Glutamatergic neuron (in vitro differentiated cells): ENCODE results near the gene AMN. TPM values are rescaled to one million over a fixed set of nuclear protein-coding genes. Genes with fewer than 3 reads are reported as not detected.
A peak's percentile ranks its signal among the peaks of the same experiment; 100 is the strongest.

Source experiments
- DNase-seq: peaks from one replicate; pipeline ENCODE4 v3.0.0; 2022
- H3K27ac Mint-ChIP-seq: one replicate; pipeline ENCODE4 v1.8.0; 2020; ENCODE audit warnings: mild to moderate bottlenecking, mixed read lengths, inconsistent platforms; ENCODE audit not compliant: unreplicated experiment
- H3K27me3 Mint-ChIP-seq: one replicate; pipeline ENCODE4 v1.8.0; 2020; ENCODE audit warnings: mild to moderate bottlenecking, moderate library complexity, mixed read lengths, inconsistent platforms; ENCODE audit not compliant: unreplicated experiment
- H3K36me3 Mint-ChIP-seq: one replicate; pipeline ENCODE4 v1.8.0; 2020; ENCODE audit warnings: mild to moderate bottlenecking, mixed read lengths, inconsistent platforms; ENCODE audit not compliant: unreplicated experiment
- H3K4me1 Mint-ChIP-seq: one replicate; pipeline ENCODE4 v1.8.0; 2020; ENCODE audit warnings: mild to moderate bottlenecking, low read depth, mixed read lengths, inconsistent platforms; ENCODE audit not compliant: unreplicated experiment
- H3K4me3 Mint-ChIP-seq: one replicate; pipeline ENCODE4 v1.8.0; 2020; ENCODE audit warnings: mild to moderate bottlenecking, mixed read lengths, inconsistent platforms; ENCODE audit not compliant: unreplicated experiment
- H3K9me3 Mint-ChIP-seq: one replicate; pipeline ENCODE4 v1.8.0; 2020; ENCODE audit warnings: mild to moderate bottlenecking, moderate library complexity, mixed read lengths, inconsistent platforms; ENCODE audit not compliant: unreplicated experiment
- total RNA-seq: library from RNA; stranded (reverse); fragmentation: NEBNext Ultra II Directional; extraction: Animal tissue kit (Norgen Biotek cat#: 25700); gene quantifications from one replicate; pipeline ENCODE4 v1.2.1, GENCODE V29; 2021; ENCODE audit not compliant: unreplicated experiment
- TF ChIP-seq, protein P1 (sequence below): fragments of 200-600 bp; sonication (generic); IDR thresholded peaks from one replicate; pipeline ENCODE4 v1.5.0; 2021; ENCODE audit not compliant: partially characterized antibody, unreplicated experiment

AMN gene
- total RNA-seq, 1 donor from 2014 or later, result 0.34 TPM

DNA sequence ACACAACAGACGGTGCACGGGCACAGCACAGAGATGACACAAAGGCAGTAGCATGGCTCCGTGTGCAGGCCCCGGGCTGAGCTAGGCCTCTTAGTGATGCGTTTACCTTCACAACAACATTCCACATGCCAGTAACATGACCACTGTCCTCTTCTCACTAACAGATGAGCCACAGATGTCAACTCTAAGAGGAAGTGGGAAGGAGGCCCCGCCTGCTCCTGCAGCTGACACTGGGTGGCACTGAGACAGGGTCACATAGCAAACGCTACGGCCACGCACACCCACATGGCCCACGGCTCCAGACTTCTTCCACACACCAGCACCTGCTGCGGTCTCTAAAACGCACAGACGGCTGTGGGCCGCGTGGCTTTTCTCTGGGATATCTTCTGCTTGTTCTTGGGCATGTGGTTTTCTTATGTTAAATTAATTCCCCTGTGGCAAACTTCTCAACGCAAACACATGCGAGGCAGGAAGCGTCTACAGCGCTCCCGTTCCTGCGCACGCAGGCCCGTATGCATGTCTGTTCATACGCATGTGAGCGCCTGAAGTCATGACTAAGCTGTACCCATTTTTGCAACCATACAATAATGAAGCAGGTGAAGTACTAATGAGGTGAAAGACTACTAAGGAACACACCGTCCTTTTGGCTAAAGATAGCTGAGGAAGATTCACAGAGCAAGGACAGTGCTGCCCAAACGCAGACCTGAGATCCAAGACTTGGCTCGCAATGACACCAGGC, 26.8 kb downstream of the AMN start:
- Mint-ChIP-seq H3K27me3 (no peaks in the 10 kb centered on the region), H3K27ac (peak overlapping the region; percentile 59), H3K4me1 (peaks cover 5% of the 10 kb centered on the region), H3K36me3 (peaks cover 5% of the 10 kb centered on the region), H3K9me3 (peaks cover 9% of the 10 kb centered on the region), H3K4me3 (peak overlapping the region; percentile 41)
- no peak for DNase-seq
- TF ChIP-seq, protein P1, sequence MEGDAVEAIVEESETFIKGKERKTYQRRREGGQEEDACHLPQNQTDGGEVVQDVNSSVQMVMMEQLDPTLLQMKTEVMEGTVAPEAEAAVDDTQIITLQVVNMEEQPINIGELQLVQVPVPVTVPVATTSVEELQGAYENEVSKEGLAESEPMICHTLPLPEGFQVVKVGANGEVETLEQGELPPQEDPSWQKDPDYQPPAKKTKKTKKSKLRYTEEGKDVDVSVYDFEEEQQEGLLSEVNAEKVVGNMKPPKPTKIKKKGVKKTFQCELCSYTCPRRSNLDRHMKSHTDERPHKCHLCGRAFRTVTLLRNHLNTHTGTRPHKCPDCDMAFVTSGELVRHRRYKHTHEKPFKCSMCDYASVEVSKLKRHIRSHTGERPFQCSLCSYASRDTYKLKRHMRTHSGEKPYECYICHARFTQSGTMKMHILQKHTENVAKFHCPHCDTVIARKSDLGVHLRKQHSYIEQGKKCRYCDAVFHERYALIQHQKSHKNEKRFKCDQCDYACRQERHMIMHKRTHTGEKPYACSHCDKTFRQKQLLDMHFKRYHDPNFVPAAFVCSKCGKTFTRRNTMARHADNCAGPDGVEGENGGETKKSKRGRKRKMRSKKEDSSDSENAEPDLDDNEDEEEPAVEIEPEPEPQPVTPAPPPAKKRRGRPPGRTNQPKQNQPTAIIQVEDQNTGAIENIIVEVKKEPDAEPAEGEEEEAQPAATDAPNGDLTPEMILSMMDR, result no peak

DNA sequence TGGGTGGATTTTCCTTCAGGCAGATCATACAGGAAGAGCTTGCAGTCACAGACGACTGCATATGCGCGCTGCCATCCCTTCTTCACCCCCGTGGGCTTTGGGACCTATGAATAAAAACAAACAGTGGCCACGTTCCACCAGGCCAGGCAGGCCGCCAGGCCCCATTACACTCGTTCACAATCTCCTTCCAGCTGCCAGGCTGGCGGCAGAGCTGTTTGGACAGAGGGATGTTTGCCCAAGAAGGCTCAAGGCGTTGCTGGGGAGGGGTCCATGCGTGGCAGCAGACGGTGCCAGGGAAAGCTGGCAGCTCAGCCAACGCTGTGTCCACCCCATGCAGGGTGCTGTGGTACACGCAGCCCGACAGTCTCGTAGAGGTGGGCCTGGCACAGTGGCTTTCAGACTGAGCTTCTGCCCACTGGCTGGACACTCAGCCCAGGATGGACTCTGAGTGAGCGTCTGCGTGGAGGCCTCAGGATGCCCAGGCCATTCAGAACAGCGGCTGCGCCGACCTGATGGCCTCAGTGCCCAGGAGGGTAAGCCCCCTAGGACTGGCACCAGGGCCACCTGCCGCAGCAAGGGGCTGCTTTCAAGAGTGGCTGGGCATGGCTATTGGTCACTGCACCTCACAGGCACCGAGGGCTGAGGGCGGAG, 27.5 kb downstream of the AMN start:
- Mint-ChIP-seq H3K4me3 (no peak overlapping the region), H3K36me3 (peaks cover 5% of the 10 kb centered on the region), H3K9me3 (peaks cover 9% of the 10 kb centered on the region), H3K27ac (no peak overlapping the region), H3K4me1 (peaks cover 5% of the 10 kb centered on the region), H3K27me3 (no peaks in the 10 kb centered on the region)
- TF ChIP-seq, protein P1, result no peak
- DNase-seq, result no peak

DNA sequence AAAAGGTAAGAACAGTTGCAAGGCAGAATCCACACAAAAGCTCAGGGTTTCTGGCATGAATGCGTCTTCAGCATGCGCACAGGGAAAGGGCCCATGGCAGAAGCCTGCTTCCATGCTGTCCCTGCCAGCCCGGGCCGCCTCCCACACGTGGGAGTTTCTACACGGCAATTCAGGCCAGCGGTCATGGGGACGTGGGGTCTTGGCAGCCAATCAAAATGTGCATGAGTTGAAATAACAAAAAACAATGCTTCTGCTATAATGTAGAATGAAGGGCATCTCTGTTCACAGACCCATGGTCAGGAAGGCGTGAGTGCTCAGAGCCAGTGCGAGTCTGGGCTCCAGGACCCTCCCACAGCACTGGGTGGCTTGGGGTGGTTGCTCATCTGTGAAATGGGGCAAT, 28.6 kb downstream of the AMN start:
- Mint-ChIP-seq H3K9me3 (peaks cover 4% of the 10 kb centered on the region), H3K27me3 (no peaks in the 10 kb centered on the region), H3K4me1 (peaks cover 5% of the 10 kb centered on the region), H3K4me3 (no peak overlapping the region), H3K27ac (no peak overlapping the region), H3K36me3 (peaks cover 5% of the 10 kb centered on the region)
- no peak for DNase-seq
- TF ChIP-seq, protein P1, result no peak

GRCh38 chr14:102951799-102952198, 29.3 kb downstream of the AMN start:
- no peak overlapping the region for H3K27ac Mint-ChIP-seq
- H3K36me3 Mint-ChIP-seq, result peaks cover 5% of the 10 kb centered on the region
- H3K4me1 Mint-ChIP-seq, result peaks cover 5% of the 10 kb centered on the region
- peaks cover 4% of the 10 kb centered on the region for H3K9me3 Mint-ChIP-seq
- H3K4me3 Mint-ChIP-seq, result no peak overlapping the region
- no peak for DNase-seq
- H3K27me3 Mint-ChIP-seq, result no peaks in the 10 kb centered on the region
- TF ChIP-seq, protein P1, result no peak

GRCh38 chr14:102952276-102952675, 29.8 kb downstream of the AMN start:
- TF ChIP-seq, protein P1, result no peak
- Mint-ChIP-seq H3K4me3 (no peak overlapping the region), H3K9me3 (peaks cover 4% of the 10 kb centered on the region), H3K27me3 (no peaks in the 10 kb centered on the region), H3K4me1 (peaks cover 5% of the 10 kb centered on the region), H3K36me3 (peaks cover 5% of the 10 kb centered on the region), H3K27ac (no peak overlapping the region)
- DNase-seq, result no peak
